GM19099 (cell line): ENCODE measurements around the gene SMDT1.

Experiments used
- POLR2A ChIP-seq: IDR thresholded peaks from 3 replicates; pipeline ENCODE4 v1.6.1; 2011; ENCODE audit warnings: low read depth; ENCODE audit not compliant: insufficient read length; ENCODE audit errors: extremely low read depth

Gene SMDT1

DNA sequence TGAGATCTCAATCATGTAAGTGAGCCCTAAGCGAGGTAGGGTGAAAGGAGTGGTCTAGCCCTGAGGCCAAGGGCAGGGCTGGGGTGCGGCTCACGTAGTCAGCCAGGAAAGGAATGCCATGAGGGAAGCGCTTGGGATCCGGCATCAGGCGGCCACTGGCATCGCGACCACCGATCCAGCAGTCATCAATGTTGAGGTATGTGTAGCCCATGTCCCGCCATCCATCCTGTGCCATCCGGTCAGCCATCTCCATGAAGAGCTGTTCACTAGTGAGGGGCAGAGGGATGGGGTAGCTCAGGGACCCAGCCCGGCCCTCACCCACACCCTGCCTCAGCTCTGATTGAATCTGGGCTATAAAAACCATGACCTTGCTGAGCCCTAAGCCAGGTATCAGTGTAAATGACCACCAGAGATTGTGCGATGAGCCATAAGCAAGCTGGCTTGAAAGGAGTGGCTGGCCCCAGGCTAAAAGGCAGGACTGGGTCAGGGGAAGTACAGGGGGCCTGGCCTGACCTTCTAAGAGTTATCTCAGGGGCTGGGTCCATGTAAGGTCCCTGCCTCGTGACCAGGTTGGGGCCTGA lies 11.7 kb upstream of the SMDT1 start:
- TF ChIP-seq POLR2A = no peak

- TF ChIP-seq POLR2A = no peak
These were observed 11.2 kb upstream of the SMDT1 start for GRCh38 chr22:42068291-42068690.

DNA sequence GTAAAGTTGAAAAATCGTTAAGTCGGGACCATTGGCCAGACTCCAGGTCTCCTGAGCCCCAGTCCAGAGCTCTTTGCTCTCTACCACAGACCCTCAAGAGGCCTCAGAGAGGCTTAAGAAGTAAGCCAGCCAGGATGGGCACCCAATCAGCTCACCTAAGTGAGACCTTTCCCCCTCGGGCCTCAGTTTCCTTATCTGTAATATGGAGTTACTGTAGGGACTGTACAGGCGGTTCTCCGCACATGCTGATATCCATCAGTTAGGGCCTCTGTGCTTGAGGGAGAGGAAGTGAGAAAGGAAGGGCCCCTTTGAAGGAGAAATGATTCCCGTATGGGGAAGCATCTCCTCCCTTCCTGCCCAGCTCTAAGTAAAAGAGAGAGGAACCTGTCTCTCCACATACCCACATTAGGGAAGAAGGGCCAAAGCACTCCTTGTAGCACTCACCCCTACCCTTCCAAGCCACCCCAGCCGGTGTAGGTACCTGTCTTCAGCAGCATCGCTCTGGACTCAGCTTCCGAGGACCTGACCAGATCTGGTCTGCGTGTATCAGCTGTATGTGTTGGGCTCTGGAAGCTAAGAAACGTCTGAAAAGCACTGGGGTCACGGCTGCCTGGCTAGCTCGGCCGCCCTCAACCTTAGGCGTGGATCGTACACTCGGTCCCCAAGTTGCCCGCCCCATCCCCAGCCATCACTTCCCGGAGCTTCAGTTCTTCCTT lies 9.5 kb upstream of the SMDT1 start:
- TF ChIP-seq POLR2A = no peak

DNA sequence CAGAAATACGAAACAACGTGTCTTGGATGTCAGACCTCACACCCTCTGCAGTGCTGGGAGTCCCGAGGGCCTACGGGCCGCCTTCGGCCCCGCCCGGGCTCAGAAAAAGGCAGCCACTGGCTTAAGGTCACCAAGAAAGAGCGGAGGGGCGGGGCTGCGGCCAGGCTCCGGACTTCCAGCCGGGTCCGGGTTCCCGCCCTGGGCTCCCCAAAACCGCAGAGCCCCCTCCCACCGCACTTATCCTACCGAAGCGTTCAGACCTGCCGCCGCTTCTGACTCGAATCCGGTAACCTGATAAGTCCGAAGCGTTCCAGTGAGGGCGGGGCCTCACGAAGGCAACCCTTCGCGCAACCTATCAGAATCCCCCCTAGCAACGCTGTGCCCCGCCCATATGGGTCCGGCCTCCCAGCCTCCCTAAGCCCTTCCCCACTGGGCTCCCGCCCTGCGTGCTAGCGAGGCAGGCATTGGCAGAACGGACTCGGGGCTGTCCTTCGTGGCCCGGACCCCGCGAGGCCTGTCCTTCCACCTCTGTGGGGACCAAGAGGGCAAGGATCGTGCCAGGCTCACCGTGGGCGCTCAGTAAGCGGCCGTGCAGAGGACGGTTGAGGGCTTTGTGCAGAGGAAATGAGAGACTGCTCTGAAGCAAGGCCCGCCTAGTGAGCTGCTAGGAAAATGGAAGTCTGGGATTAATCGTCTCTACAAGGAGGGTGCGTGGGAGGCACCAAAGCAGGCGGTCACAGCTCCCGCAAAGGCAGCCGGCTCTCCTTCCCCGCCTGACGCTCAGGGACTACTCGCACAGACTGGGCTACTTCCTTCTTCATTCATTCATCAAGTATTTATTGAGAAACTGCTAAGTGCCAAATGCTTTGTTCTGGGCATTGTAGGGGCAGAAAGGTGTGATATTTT lies 8.7 kb upstream of the SMDT1 start, which contains the start of gene NAGA:
Gene NAGA (minus strand): TSS at position 296 of the 906 bp plus-strand sequence. CDS start 515 bp downstream, outside the sequence.
- TF ChIP-seq POLR2A = peak; percentile 86

GRCh38 chr22:42072606-42073330 lies 6.7 kb upstream of the SMDT1 start:
- no peak for TF ChIP-seq POLR2A

DNA sequence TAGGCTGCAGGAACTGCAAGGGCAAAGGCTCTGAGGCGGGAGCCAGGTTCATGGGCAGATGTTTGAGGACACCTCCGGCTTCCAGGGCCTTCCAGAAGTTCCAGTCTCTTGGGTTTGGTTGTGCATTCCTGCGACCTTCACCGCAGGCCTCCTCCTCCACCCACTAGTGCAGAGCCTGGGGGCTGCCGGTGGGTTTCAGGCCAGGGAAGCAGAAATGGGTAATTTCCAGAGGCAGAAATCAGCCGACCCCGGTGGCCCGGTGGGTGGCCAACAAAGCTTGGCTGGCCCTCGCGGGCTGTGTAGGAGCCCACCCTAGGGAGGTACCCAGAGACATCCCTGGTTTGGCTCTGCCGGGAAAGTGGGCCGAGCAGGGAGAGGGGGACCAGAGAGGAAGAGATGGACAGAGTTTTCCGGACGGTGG lies 5.9 kb upstream of the SMDT1 start:
- no peak for TF ChIP-seq POLR2A

- TF ChIP-seq POLR2A = peak; percentile 44
These were observed 5.2 kb upstream of the SMDT1 start, which contains the start of gene PHETA2 for GRCh38 chr22:42074132-42074811. TSS of gene PHETA2 (plus strand) at chr22:42074248. CDS start at chr22:42077294, 3,046 bp downstream.

DNA sequence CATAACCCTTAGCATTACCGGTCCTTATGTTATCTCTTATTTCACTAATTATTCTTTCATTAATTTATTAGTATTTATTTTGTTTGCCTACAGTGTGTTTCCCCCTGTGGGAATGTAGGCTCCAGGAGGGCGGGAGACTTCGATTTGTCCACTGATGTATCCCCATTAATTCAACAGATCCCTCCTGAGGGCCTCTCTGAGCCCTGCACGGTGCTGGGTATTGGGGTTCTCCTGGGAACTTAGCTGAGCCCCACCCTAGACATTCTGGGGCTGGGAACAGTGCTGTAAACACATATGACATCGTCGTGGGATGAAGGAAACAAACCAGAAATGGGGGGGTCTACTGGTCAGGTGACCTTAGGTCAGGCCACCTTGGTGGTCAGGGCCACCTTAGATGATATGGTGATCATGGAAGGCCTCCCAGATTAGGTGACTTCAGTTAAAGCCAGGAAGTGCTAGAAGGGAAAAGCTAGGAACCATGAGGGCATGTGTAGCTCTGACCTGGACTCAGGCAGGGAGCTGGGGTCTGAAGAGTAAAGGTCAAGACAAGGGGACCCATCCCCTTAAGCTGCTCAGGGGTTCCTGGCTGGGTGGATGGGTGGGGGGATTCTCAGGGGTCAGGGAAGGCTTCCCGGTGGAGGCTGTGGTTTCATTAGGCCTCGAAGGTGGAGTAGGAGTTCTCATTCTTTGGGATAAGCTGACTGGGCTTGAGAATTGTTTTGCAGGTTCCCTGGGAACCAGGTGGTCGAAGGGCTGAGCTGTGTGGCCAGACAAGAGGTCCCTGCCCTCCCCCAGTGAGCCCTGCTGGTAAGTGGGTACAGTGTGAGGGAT lies 4.4 kb upstream of the SMDT1 start:
- TF ChIP-seq POLR2A = no peak

GRCh38 chr22:42076764-42077485 lies 2.6 kb upstream of the SMDT1 start:
- TF ChIP-seq POLR2A = no peak

GRCh38 chr22:42077486-42078125 lies 1.9 kb upstream of the SMDT1 start:
- TF ChIP-seq POLR2A = no peak

GRCh38 chr22:42078469-42079318 lies 806 bp upstream of the SMDT1 start:
- no peak for TF ChIP-seq POLR2A
